Activated CD4-positive, alpha-beta T cell treated with anti-CD3 and anti-CD28 coated beads, Interleukin-2, amount 50 U/mL, for 24 hours (primary cell): ENCODE results near the gene BCL2L1.
"Not testable (repeated sequence)": the region's sequence is repeated elsewhere in the genome, so short reads cannot be mapped to it uniquely, and the experiment has no call there.

ENCODE experiments used
- DNase-seq, 2 donors: peaks; one replicate each; pipeline ENCODE4 v3.0.0-alpha.2; 2020; ENCODE audit warnings: low read depth in 1 of 2, low spot score in 1 of 2

Gene BCL2L1

DNA sequence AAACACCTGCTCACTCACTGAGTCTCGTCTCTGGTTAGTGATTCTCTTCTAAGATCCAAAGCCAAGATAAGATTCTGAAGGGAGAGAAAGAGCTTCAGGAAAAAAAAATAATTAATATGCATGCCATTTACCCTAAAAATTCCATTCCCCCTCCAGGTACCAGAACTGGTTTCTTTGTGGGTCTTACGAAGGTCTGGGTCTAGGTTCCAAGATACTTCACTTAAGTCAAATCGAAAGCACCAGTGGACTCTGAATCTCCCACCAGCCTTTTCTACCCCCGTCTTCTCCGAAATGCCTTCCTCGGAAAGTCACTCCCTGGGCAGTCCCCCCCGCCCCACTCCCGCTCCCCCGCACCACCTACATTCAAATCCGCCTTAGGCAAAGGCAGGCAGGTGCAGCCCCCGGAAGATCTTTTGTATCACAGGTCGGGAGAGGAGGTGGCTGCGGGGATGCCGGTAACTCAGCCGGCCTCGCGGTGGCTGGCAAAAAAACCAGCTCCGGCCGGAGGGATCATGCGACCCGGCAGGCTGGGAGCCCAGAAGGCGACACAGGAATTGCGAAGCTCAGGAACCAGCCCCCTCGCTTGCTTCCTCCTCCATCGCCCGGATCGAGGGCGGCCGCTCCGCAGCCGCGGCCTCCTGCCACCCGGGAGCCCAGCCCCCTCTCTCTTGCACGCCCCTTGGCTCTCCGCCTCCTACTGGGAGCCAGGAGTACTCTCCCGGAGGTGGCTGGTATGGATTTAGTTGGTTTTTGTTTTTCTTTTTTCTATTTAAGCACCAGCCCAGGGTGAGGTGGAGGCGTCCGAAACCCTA, at the start of gene BCL2L1:
TSS of gene BCL2L1 (minus strand) at position 612 of the 812 bp plus-strand sequence. CDS start 650 bp downstream, outside the sequence.
- peak; percentile 52 to 74 for DNase-seq

DNA sequence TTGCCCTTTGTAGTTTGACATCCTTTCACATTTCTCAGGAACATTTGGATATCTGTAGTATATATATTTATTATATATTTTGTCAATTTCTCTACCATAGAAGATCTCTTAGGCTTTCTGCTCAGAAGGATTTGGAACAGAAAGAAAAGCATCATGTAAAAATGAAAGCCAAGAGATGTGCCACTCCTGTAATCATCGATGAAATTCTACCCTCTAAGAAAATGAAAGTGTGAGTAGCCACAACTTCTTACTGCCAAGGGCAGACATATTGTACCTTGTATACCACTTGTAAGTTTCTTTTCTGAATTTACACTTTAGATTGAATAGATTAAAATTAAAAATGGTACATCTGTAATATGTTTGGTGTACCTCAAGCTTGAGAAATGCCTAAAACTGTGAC, 47.6 kb upstream of the BCL2L1 start:
- DNase-seq: no peak

- DNase-seq: no peak
These were observed 47.0 kb upstream of the BCL2L1 start for GRCh38 chr20:31769681-31770080.

GRCh38 chr20:31767805-31768204, 45.1 kb upstream of the BCL2L1 start:
- no peak for DNase-seq

DNA sequence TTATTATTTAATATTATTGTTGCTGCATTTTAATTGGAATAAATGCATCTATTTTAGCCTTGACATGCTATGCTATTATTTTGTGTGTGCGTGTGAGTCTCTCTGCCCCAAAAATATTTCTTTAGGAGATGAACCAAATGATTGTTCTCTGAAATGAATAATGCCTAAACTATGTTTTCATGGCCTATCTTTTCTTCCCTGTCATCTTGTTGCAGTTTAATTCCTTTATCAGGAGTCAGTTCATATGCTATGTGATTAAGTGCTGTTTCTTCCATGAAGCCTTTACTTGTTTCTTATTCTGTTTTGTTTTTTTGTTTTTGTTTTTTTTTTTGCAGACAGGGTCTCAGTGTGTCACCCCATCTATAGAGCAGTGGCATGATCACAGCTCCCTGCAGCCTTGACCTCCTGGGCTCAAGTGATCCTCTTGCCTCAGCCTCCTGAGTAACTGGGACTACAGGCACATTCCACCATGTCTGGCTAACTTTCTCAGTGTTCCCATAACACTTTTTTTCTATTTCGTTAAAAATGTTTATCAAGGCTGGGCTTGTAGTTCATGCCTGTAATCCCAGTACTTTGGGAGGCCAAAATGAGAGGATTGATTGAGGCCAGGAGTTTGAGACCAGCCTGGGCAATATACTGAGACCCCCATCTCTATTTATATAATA, 42.1 kb upstream of the BCL2L1 start:
- no peak for DNase-seq

DNA sequence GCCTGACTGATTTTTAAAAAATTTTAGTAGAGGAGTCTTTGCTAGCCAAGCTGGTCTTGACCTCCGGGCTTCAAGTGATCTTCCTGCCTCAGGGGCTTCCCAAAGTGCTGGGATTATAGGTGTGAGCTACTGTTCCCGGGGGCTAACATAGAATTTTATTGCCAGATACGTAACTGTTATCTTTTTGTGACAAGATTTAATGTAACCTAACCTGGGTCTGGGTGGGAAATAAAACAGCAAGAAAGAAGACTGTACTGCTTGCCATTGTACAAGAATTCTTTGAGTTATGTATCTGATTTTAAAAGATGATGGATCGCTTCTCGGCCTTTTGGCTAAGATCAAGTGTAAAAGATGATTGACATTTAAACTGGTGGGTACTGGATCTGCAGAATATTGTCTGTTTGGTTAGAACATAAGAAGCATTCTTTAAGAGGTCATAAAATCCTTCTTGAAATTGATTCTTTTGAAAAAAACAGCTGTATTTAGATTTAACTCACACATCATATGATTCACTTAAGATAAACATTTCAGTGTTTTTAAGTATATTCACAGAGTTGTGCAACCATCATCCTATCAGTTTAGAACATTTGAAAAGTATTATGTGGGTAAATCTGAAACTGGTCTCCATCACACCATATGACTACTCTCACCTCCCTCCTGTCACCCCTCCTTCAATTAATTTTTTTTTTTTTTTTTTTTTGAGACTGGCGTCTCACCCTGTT, 38.0 kb upstream of the BCL2L1 start:
- no peak for DNase-seq

DNA sequence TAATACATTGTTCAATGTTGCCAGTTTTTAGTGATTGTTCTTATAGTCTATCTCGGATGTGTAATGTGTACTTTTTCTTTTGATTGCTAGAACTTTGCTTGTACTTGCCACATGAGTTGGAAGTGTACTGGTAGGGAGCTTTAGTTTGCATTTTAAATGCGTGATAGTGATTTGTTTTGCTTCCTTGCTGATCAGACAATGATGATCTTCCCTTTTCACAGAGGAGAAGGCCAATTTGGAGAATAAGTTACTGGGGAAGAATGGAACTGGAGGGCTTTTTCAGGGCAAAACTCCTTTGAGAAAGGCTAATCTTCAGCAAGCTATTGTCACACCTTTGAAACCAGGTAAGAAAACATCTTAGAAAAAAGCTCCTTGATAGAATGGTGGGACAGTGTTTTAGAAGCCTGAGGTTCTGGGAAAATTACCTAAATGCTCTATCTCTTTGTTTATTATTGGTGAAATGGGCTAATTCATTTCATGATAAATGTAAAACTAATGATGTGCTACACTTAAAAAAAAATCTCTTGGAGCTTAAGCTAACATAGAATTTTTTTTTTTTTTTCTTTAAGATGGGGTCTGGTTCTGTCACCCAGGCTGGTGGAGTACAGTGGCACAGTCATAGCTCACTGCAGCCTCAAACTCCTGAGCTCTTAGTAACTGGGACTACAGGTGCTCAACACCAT, 37.3 kb upstream of the BCL2L1 start:
- no peak for DNase-seq

DNA sequence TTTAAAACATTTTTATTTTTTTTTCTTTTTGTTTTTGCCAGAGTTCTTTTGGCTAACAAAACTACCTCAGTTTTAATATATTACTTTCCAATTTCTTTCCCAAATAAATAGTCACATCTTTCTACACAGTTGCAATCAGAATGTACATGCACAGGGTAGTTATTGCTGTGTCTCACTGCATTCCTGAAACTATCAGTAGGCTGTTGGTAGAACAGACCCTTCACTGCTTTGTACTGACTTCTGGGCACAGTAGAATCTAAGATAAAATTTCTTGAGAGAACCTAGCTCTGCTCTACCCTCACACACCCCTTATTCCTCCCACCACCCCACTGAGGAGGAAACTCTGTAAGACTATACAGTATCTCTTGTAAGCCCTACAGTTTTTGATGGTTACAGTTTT, 36.3 kb upstream of the BCL2L1 start:
- no peak for DNase-seq

GRCh38 chr20:31758521-31758920, 35.9 kb upstream of the BCL2L1 start:
- DNase-seq: no peak

DNA sequence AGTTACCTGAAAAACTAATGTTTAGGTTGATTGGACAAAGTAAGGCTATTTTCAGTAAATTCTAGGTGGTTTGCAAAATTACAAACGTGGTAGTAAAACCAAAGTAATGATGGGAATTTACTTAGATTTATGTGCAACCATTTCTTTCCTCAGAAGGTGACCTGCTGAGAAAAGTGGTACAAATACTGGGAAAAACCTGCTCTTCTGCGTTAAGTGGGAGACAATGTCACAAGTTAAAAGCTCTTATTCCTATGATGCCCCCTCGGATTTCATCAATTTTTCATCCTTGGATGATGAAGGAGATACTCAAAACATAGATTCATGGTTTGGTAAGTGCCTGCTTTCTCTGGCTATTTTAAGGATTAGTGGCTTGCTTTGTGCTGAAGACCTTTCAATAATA, 34.6 kb upstream of the BCL2L1 start:
- no peak for DNase-seq

GRCh38 chr20:31751126-31751525, 28.5 kb upstream of the BCL2L1 start:
- DNase-seq: no peak

DNA sequence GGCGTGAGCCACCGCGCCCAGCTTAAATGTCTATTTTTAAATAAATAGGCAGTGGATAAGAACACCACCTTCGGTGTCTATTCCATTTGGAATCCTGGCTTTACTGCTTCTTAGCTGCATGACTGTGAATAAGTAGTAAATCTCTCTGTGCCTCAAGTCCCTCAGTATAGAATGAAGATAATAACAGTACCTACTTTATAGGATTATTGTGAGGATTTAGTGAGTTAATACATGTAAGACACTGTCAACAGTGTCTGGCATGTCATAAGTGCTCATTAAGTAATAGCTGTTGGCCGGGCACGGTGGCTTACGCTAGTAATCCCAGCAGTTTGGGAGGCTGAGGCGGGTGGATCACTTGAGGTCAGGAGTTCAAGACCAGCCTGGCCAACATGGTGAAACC, 26.6 kb upstream of the BCL2L1 start:
- no peak for DNase-seq

DNA sequence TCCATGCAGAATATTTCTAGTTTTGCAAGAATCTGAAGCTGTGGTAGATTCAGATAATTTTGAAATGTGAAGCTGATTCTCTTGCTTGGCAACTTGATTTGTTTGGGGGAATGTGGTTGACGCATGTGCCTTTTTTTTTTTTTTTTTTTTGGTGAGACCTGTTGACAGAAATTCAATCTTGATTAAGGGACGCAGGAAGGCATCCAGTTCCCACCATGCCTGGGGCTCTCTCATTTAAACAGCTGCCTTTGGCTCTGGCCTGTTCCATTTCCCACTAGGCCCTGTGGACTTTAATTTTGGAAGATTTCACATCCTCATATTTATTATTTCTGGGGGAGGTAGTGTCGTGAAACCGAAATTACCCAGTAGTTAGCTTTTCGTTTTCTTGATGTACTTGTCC, 25.0 kb upstream of the BCL2L1 start:
- no peak for DNase-seq

- DNase-seq: not testable (repeated sequence)
These were observed 24.4 kb upstream of the BCL2L1 start for GRCh38 chr20:31747028-31747427.

DNA sequence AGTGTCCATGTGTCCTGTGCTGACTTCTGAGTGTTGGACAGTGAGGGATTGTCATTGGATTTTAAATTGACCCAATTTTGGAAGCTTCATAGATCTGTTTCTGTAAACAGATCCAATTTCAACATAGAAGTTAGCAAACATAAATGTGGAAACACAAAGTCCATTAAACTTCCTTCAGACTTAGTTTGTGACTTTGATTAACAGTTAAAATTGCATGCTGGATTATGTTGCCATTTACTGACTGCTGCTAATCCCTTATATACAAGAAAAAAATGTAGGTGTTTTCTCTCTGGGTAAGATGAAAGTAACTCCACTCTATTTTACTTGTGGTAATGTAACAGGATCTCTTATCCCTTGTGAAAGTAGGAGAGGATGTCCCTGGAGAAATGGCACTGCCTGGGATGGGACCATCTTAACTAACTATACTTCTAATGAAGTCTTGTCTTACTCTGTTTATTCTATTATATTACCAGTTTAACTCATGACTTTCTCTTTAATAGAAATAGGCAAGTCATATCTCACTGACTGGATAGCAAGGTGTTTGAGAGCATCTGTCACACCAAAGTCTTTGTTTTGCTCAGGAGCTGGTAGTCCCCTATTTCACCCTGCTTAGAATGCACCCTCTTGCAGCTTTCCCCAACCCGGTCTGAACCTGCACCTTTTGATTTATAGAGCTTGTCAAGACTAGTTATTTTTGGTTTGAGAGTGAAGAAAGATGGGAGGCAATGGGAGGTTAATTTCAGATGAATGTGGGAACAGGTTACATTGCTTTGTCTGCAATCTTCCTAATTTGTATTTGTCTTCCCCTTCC, 23.6 kb upstream of the BCL2L1 start:
- no peak for DNase-seq

DNA sequence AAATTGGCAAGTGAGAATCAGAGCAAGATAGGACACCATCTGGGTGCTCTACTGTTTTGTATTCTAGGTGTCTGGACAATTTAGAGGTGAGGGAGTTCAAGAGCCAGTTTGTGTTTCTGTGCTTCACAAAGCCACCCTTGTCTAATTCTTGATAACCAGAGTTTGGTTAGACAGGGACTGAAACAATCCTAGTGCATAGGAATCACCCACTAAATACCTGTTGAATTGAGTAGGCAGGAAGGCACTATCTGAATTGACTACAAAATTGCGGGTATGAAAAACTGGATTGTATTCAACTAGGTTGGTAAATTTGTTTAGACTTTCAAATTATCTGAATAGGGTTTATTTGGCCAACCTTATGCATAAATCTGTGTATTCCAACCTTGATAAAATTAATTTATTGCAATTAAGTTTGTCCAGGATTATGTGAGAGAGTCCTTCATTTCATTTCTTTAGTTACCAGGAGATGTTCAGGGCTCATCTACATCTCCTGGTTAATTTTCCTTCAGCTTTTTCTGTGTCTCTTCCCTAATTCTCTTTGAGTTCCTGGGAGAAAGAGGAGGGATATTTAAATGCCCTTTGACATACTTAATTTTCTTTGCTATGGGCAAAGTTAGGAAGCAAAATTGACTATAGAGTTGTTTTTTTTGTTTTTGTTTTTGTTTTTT, 18.1 kb upstream of the BCL2L1 start:
- DNase-seq: no peak

GRCh38 chr20:31740208-31740607, 17.5 kb upstream of the BCL2L1 start:
- no peak for DNase-seq

GRCh38 chr20:31739550-31739977, 16.9 kb upstream of the BCL2L1 start:
- no peak for DNase-seq

- peak; percentile 65 to 89 for DNase-seq
These were observed 16.3 kb upstream of the BCL2L1 start, which contains the start of gene TPX2 for GRCh38 chr20:31738729-31739549. TPX2 (plus strand) TSS chr20:31739290; CDS start chr20:31757477, 18,187 bp downstream.
